Mononuclear cell (primary cell): ENCODE measurements around the gene WDR3. TPM values are rescaled to one million over a fixed set of nuclear protein-coding genes. Genes with fewer than 3 reads are reported as not detected.
A peak's percentile ranks its signal among the peaks of the same experiment; 100 is the strongest.
"Not testable (repeated sequence)": the region's sequence is repeated elsewhere in the genome, so short reads cannot be mapped to it uniquely, and the experiment has no call there.

Source experiments
- H3K27me3 ChIP-seq: 2 replicates; pipeline ENCODE4 v1.6.0; 2011; ENCODE audit warnings: low read length, control low read depth; ENCODE audit not compliant: insufficient read depth
- H3K4me1 ChIP-seq: 2 replicates; pipeline ENCODE4 v1.5.1; 2011; ENCODE audit warnings: mild to moderate bottlenecking, low read length, control low read depth; ENCODE audit not compliant: insufficient read depth
- H3K4me3 ChIP-seq: 2 replicates; pipeline ENCODE4 v1.5.1; 2011; ENCODE audit warnings: mild to moderate bottlenecking, low read length, moderate library complexity
- H3K9me3 ChIP-seq: 2 replicates; pipeline ENCODE4 v1.5.1; 2011; ENCODE audit warnings: low read depth, mild to moderate bottlenecking, control low read depth, low read length
- total RNA-seq: library from RNA; depleted of rRNA; stranded (reverse); fragments of >200 nt; gene quantifications from one replicate; pipeline ENCODE4 v1.2.3, GENCODE V29; 2012

WDR3 gene
- total RNA-seq, 1 donor, result 4.5 TPM

DNA sequence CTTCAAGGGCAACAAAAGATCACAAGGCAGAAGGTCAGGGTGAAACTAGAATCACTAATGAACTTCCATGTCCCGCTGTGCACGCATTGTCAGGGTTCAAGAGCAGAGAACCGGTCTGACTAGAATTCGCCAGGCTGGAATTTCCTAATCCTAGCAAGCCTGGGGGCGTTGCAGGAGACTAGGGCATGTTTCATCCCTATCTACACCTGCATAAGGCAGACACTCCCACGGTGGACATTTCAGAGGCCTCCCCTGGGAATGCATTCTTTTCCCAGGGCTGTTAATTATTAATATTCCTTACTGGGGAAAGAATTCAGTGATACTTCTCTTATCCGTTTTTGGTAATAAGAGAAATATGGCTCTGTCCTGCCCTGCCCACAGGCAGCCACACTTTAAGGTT lies 6.8 kb upstream of the WDR3 start:
- not testable (repeated sequence) for H3K4me3 ChIP-seq, H3K27me3 ChIP-seq, H3K9me3 ChIP-seq
- peaks cover 13% of the 10 kb centered on the region for H3K4me1 ChIP-seq

DNA sequence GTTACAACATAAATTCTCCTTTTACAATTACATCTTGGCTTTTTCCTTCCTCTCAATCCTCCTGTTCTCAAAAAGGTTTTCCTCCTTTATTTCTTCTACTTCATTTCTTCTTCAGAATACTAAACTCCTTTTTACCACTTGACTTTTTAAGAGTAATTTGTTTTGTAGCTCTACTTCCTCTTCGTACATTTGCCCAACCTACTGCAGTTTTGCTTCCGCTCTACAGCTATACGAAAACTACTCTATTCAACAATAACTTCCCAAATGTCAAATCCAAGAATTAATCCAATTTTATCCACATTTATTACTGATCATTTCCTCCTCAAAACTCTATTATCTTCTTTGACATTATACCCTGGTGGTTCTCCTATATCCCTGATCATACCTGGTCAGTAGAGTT lies 3.6 kb upstream of the WDR3 start:
- H3K4me3 ChIP-seq, result no peak overlapping the region
- H3K4me1 ChIP-seq, result peaks cover 34% of the 10 kb centered on the region

DNA sequence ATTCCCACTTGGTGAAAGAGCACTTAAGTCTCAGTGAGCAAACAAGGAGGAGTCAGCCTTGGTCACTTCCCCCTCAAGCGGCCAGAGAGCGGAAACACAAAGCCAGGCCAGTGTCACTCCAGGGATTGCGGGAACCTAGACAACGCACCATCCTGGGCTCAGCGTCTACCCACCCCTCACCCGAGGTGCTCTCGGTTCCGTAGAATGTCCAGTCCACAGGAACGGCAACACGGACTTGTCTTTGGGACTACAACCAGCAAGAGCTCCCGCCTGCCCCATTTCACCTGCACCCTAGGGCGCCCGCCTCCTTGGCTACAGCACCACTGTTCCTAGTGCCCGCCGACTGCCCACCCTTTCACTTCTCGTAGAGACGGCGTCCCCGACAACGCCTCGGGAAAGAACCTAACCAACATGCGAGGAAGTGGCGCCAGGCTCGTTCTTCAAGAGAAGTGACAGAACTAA lies 627 bp upstream of the WDR3 start:
- Histone ChIP-seq H3K4me1 (peaks cover 36% of the 10 kb centered on the region), H3K4me3 (peak overlapping the region; percentile 83), H3K9me3 (no peaks in the 10 kb centered on the region), H3K27me3 (no peaks in the 10 kb centered on the region)

More for the DNA sequence above, 3.6 kb upstream of the WDR3 start:
- Histone ChIP-seq H3K9me3 (no peaks in the 10 kb centered on the region), H3K27me3 (no peaks in the 10 kb centered on the region)

DNA sequence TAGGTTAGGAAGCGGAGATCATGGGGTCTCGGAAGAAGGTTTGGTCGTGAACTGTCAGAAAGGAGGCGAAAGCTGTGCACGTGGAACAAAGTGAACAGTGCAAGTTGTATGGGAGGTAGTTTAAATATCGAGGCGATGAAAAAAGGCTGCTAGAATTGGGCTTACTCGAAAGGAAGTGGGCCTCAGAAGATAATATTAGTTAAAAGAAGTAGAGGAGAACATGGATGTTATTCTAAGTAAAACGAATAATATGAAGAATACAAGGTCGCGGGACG lies 571 bp downstream of the WDR3 start:
- Histone ChIP-seq H3K4me1 (peaks cover 34% of the 10 kb centered on the region), H3K9me3 (no peaks in the 10 kb centered on the region), H3K4me3 (peak overlapping the region; percentile 83), H3K27me3 (no peaks in the 10 kb centered on the region)

DNA sequence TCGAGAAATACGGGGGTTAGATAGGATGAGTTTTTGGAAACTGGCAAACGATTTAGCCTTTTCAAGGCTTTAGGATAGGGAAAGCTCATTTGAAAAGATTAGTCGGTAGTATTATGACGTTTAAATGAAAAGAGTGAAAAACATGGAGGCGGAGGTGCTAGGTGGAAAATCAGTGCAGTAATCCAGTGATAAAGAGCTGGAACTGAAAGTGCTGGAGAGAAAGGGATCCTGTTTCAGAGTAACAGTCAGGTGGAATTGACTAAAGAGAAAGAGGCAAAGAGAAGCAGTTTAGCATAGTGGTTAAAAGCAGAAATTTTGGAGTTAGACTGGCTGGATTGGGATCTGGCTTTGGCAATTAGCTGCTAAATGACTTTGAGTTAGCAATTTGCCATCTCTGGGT lies 945 bp downstream of the WDR3 start:
- no peaks in the 10 kb centered on the region for H3K27me3 ChIP-seq
- H3K4me3 ChIP-seq, result peak overlapping the region; percentile 83
- H3K4me1 ChIP-seq, result peaks cover 30% of the 10 kb centered on the region
- no peaks in the 10 kb centered on the region for H3K9me3 ChIP-seq

DNA sequence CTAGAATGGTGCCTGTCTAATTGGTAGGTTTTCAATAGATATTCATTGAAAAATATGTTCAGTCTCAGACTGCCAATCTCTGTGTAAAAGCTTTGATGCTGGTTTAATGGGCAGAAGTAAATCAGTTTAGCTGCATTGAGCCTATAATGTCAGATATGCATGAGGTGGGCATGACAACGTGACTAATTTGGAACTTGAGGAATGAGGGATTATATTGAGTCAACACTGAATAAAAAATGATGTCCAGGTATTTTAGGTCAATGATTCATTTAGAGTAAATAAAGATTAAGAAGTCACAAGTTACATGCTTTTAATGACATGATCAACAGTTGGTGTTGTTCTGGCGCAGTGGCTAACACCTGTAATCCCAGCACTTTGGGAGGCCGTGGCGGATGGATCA lies 3.0 kb downstream of the WDR3 start:
- Histone ChIP-seq H3K4me3 (no peak overlapping the region), H3K4me1 (peaks cover 23% of the 10 kb centered on the region), H3K27me3 (no peaks in the 10 kb centered on the region), H3K9me3 (no peaks in the 10 kb centered on the region)

DNA sequence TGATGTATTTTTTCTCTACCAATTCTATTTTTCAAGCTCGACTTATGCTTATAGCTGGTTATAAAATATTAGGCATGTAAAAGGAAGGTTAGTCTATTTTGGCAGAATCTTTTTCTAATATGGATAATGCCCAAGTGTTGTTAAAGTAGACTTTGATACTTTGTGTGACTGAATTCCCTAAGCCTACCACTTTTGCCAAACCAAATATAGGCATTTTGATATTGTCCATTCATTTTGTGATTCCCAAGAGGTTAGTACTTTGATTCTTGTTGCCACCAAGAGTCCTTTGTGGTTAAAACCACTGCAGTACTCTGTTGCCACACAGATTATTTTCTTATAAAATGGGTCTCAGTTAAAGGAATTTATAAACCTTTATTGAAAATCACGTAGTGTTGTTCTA lies 4.2 kb downstream of the WDR3 start:
- H3K9me3 ChIP-seq, result no peaks in the 10 kb centered on the region
- H3K4me1 ChIP-seq, result peaks cover 15% of the 10 kb centered on the region
- no peak overlapping the region for H3K4me3 ChIP-seq
- no peaks in the 10 kb centered on the region for H3K27me3 ChIP-seq

DNA sequence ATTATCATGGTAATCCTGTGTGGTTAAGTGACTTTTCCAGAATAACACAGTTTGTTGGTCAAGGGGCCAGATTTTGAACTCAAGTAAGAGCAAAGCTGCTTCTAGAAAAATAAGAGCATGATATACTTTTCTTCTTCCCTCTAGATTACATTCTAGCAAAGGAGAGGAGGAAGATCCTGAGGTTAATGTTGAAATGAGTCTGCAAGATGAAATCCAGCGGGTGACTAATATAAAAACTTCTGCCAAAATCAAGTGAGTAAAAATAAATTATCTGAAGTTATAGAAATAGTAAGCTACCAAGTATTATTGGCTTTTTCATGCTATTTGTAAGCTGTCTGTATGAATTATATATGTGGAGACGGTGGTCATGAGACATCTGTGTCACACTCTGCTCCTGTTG lies 12.8 kb downstream of the WDR3 start:
- Histone ChIP-seq H3K4me3 (no peak overlapping the region), H3K4me1 (no peaks in the 10 kb centered on the region), H3K27me3 (no peaks in the 10 kb centered on the region), H3K9me3 (no peaks in the 10 kb centered on the region)

DNA sequence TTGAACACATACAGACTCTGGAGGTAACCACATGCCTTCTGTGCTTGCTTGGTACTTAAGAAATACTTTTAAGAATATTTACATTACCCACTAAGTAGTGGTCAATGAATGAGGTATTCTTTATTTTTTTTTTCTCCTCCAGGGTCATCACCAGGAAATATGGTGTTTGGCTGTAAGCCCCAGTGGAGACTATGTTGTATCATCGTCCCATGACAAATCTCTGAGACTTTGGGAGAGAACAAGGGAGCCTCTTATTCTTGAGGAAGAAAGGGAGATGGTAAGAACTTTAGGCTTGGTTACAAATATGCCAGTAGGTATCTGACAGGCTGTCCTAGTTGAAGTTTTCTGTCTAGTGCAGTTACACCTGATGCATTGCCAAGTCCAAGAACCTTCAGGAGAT lies 22.8 kb downstream of the WDR3 start:
- Histone ChIP-seq H3K27me3 (no peaks in the 10 kb centered on the region), H3K9me3 (no peaks in the 10 kb centered on the region)

DNA sequence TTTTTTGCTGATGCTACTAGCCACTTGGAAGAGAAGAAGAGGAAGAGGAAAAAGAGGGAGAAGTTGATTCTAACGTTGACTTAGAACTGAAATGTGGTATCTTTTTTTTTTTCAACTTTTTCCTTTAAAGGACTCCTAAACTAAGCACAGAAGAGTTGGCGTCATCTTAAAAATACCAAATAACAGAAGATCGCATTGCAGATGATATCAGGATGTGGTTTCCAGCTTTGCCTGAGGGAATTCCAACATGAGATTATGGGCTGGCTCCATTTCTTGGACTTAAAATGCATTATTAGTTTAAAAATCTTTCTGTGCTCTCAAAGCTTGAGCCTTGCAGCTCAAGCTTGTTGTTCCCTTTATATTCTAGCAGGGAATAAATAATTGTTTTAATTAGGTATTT lies 29.8 kb downstream of the WDR3 start:
- H3K4me3 ChIP-seq, result no peak overlapping the region
- no peaks in the 10 kb centered on the region for H3K9me3 ChIP-seq
- no peaks in the 10 kb centered on the region for H3K27me3 ChIP-seq
- H3K4me1 ChIP-seq, result no peaks in the 10 kb centered on the region

More for the DNA sequence above, 22.8 kb downstream of the WDR3 start:
- Histone ChIP-seq H3K4me1 (no peaks in the 10 kb centered on the region), H3K4me3 (no peak overlapping the region)

DNA sequence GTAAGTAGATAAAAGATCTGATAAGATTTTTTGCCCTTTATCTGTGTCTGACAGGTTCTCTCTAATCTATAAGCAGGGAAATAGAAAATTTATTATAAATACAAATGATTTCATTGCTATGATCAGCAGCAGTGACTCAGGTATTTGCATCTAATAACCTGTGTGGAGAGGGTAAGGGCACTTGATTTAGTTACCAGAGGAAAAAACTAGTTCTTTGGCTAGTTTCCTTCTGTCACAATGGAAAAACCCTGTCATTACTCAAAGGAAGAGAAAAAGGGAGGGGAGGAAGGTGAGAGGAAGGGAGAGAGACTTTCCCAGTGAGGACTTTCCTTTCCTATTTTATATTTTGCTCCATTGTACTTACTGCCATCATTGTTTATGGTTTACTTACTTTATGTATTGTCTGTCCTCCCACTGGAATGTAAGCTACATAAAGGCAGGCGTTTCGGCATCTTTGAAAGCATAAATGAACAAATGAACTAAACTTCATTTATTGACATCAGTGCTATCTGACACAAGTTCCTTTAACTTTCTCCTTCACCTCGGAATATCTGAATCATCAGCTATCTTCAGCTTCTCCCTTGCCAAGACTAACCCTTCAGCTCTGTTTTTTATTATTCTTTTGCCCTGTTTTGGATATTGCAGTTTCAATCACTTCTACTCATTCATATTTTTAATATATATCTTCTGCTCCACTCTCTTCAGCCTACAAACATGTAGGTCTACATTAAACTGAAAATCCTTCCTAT lies 34.9 kb downstream of the WDR3 start:
- no peaks in the 10 kb centered on the region for H3K9me3 ChIP-seq
- H3K4me1 ChIP-seq, result no peaks in the 10 kb centered on the region
- H3K4me3 ChIP-seq, result no peak overlapping the region
- no peaks in the 10 kb centered on the region for H3K27me3 ChIP-seq

DNA sequence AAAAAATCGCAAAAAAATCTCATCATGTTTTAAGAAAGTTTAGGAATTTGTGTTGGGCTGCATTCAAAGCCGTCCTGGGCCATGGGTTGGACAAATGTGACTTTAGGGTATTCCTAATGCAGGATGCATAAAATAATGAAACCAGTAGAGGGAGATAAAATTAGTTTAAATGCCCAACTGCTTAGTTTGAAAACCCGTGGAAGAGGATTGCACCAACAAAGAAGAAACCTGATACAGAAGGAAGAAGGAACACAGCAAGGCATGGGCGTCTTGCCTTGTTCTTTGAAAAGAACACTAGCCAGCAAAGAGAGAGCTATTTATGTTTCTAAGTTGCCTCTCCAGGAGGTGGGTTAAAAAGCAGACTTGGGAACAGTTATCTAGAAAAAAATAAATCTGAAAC lies 37.9 kb downstream of the WDR3 start:
- H3K27me3 ChIP-seq, result no peaks in the 10 kb centered on the region
- H3K9me3 ChIP-seq, result no peaks in the 10 kb centered on the region
- no peak overlapping the region for H3K4me3 ChIP-seq
- no peaks in the 10 kb centered on the region for H3K4me1 ChIP-seq

DNA sequence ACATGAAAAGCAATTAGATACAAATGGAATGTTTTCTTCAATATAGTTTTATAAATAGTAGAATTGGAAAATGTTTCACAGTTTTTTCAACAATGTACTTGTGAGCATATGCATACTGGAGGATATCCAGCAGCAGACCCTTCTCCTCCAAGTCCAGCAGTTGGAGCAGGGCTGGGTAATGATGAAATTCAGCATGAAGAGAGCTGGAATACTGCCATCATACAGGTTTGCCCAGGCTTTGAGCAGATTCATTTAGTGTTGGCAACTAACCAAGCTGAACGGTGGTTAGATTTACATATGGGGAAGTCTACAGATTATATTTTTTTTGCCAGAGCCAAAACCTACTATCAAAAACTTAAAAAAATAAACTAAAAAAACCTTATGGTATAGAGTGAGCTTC lies 38.3 kb downstream of the WDR3 start:
- Histone ChIP-seq H3K4me1 (no peaks in the 10 kb centered on the region), H3K27me3 (no peaks in the 10 kb centered on the region), H3K4me3 (no peak overlapping the region), H3K9me3 (no peaks in the 10 kb centered on the region)

DNA sequence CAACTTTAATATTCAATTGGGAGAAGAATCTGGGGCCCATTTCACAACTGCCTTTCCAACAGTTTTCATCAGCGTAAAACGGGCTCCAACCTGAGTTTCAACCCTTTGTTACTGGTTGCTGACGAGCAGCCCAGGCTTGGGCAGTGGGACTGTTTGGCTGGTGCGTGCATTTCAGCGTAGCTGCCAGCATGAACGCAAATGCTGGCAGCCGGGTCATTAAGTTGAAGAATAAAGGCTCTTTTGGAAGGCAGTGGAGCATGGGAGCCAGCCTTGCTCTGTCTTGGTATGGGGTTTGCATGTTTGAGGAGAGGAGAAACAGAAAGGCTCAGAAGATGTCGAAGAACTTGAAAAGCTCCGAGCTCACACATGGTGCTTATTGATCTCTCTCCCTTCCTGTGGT lies 40.7 kb downstream of the WDR3 start:
- no peaks in the 10 kb centered on the region for H3K9me3 ChIP-seq
- H3K4me1 ChIP-seq, result no peaks in the 10 kb centered on the region
- H3K27me3 ChIP-seq, result peaks cover 2% of the 10 kb centered on the region
- H3K4me3 ChIP-seq, result no peak overlapping the region

DNA sequence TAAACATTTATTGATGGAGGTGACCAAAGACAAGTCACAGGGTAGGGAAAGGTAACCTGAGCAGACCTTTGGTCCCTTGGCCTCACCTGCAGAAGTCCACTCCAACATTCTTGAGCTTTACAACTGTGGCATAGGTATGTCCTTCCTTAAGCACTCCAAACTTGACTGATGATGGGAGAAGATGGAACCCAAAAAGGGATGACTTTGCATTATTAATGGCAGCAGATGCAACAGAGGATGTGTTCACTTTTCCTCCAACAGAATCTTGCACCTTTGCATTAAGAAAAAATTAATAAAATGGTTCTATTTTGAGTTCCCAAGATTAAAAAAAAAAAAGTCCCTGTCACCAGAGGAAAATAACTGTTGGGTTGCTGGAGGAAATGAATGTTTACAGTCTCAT lies 42.2 kb downstream of the WDR3 start:
- H3K4me1 ChIP-seq, result no peaks in the 10 kb centered on the region
- no peak overlapping the region for H3K4me3 ChIP-seq
- no peaks in the 10 kb centered on the region for H3K9me3 ChIP-seq
- H3K27me3 ChIP-seq, result peaks cover 2% of the 10 kb centered on the region

DNA sequence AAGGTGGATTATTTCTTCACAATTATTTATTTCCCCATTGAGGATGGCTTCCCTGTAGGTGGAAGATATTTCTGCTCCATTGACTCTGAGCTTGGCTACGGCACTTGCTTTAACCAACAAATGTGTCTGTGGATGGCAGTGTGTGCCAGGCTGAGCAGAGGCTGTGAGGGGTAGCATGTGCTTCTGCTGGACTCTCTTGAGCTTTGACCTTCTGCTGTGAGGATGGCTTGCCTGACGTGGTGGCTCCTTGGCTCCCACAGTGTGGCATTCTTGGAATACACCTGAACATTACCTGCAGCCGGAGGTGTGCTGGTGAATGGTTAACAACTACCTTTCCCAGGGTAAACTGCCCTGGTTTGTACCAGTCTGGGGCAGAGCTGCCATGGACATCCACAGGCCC lies 46.8 kb downstream of the WDR3 start:
- Histone ChIP-seq H3K4me1 (no peaks in the 10 kb centered on the region), H3K27me3 (peaks cover 2% of the 10 kb centered on the region), H3K9me3 (no peaks in the 10 kb centered on the region), H3K4me3 (no peak overlapping the region)
